Mucosa of stomach (tissue), 1 donor: ENCODE measurements around the gene C2CD5.
"Not testable (repeated sequence)": the region's sequence is repeated elsewhere in the genome, so short reads cannot be mapped to it uniquely, and the experiment has no call there.

ENCODE experiments used
- H3K27me3 ChIP-seq: one replicate; pipeline ENCODE4 v1.7.0; 2013; ENCODE audit warnings: mild to moderate bottlenecking, low read length; ENCODE audit not compliant: control insufficient read depth, insufficient read depth
- H3K36me3 ChIP-seq: one replicate; pipeline ENCODE4 v1.7.0; 2013; ENCODE audit warnings: low read length; ENCODE audit not compliant: control insufficient read depth, insufficient read depth
- H3K4me1 ChIP-seq: one replicate; pipeline ENCODE4 v1.7.0; 2013; ENCODE audit warnings: mild to moderate bottlenecking, low read length; ENCODE audit not compliant: control insufficient read depth, insufficient read depth
- H3K4me3 ChIP-seq: one replicate; pipeline ENCODE4 v1.7.0; 2013; ENCODE audit warnings: low read length
- H3K9ac ChIP-seq: one replicate; pipeline ENCODE4 v1.7.0; 2013; ENCODE audit warnings: mild to moderate bottlenecking, low read length, moderate library complexity
- H3K9me3 ChIP-seq: one replicate; pipeline ENCODE4 v1.7.0; 2013; ENCODE audit warnings: mild to moderate bottlenecking, low read length, moderate library complexity; ENCODE audit not compliant: control insufficient read depth
- donor health status: Pancreatic carcinoma.

Gene C2CD5

GRCh38 chr12:22474970-22475720 lies 69.2 kb downstream of the C2CD5 start:
- Histone ChIP-seq H3K9me3 (no peaks in the 10 kb centered on the region), H3K9ac (no peak overlapping the region), H3K36me3 (peaks cover 3% of the 10 kb centered on the region), H3K4me3 (no peak overlapping the region), H3K4me1 (no peaks in the 10 kb centered on the region), H3K27me3 (no peaks in the 10 kb centered on the region)

GRCh38 chr12:22473212-22473611 lies 71.1 kb downstream of the C2CD5 start:
- Histone ChIP-seq H3K27me3 (no peaks in the 10 kb centered on the region), H3K9ac (no peak overlapping the region), H3K4me1 (no peaks in the 10 kb centered on the region), H3K4me3 (no peak overlapping the region), H3K9me3 (no peaks in the 10 kb centered on the region), H3K36me3 (peaks cover 3% of the 10 kb centered on the region)

- H3K36me3 ChIP-seq, result peaks cover 3% of the 10 kb centered on the region
- H3K9ac ChIP-seq, result no peak overlapping the region
- no peaks in the 10 kb centered on the region for H3K9me3 ChIP-seq
- H3K4me3 ChIP-seq, result no peak overlapping the region
- no peaks in the 10 kb centered on the region for H3K27me3 ChIP-seq
- H3K4me1 ChIP-seq, result no peaks in the 10 kb centered on the region
Observed at GRCh38 chr12:22467190-22467589, 77.2 kb downstream of the C2CD5 start.

- H3K4me1 ChIP-seq, result no peaks in the 10 kb centered on the region
- H3K36me3 ChIP-seq, result no peaks in the 10 kb centered on the region
- no peak overlapping the region for H3K9ac ChIP-seq
- H3K9me3 ChIP-seq, result no peaks in the 10 kb centered on the region
- H3K4me3 ChIP-seq, result no peak overlapping the region
- no peaks in the 10 kb centered on the region for H3K27me3 ChIP-seq
Observed at GRCh38 chr12:22463306-22463705, 81.0 kb downstream of the C2CD5 start.

- Histone ChIP-seq H3K4me3 (no peak overlapping the region), H3K4me1 (no peaks in the 10 kb centered on the region), H3K36me3 (no peaks in the 10 kb centered on the region), H3K9me3 (no peaks in the 10 kb centered on the region), H3K27me3 (no peaks in the 10 kb centered on the region), H3K9ac (no peak overlapping the region)
Observed at GRCh38 chr12:22461786-22462185, 82.6 kb downstream of the C2CD5 start.

- no peak overlapping the region for H3K9ac ChIP-seq
Observed at GRCh38 chr12:22459838-22460490, 84.4 kb downstream of the C2CD5 start.

GRCh38 chr12:22458298-22458937 lies 85.9 kb downstream of the C2CD5 start:
- no peak overlapping the region for H3K4me3 ChIP-seq
- no peaks in the 10 kb centered on the region for H3K36me3 ChIP-seq
- H3K9me3 ChIP-seq, result no peaks in the 10 kb centered on the region
- H3K9ac ChIP-seq, result no peak overlapping the region
- H3K27me3 ChIP-seq, result no peaks in the 10 kb centered on the region
- H3K4me1 ChIP-seq, result no peaks in the 10 kb centered on the region

More at GRCh38 chr12:22459838-22460490, 84.4 kb downstream of the C2CD5 start:
- Histone ChIP-seq H3K36me3 (no peaks in the 10 kb centered on the region), H3K4me3 (no peak overlapping the region), H3K27me3 (no peaks in the 10 kb centered on the region), H3K4me1 (no peaks in the 10 kb centered on the region), H3K9me3 (no peaks in the 10 kb centered on the region)

- Histone ChIP-seq H3K4me1 (no peaks in the 10 kb centered on the region), H3K4me3 (no peak overlapping the region), H3K9me3 (no peaks in the 10 kb centered on the region), H3K36me3 (no peaks in the 10 kb centered on the region), H3K27me3 (no peaks in the 10 kb centered on the region), H3K9ac (no peak overlapping the region)
Observed at GRCh38 chr12:22457085-22457484, 87.3 kb downstream of the C2CD5 start.

GRCh38 chr12:22453511-22453910 lies 90.8 kb downstream of the C2CD5 start:
- Histone ChIP-seq H3K36me3 (no peaks in the 10 kb centered on the region), H3K4me3 (no peak overlapping the region), H3K9me3 (no peaks in the 10 kb centered on the region), H3K4me1 (no peaks in the 10 kb centered on the region), H3K27me3 (no peaks in the 10 kb centered on the region), H3K9ac (no peak overlapping the region)

- Histone ChIP-seq H3K36me3 (no peaks in the 10 kb centered on the region), H3K9me3 (no peaks in the 10 kb centered on the region)
Observed at GRCh38 chr12:22447223-22447622, 97.1 kb downstream of the C2CD5 start.

GRCh38 chr12:22444317-22444665 lies 100.1 kb downstream of the C2CD5 start:
- H3K27me3 ChIP-seq, H3K4me3 ChIP-seq, H3K9ac ChIP-seq, H3K4me1 ChIP-seq, H3K36me3 ChIP-seq, H3K9me3 ChIP-seq: not testable (repeated sequence)

More at GRCh38 chr12:22447223-22447622, 97.1 kb downstream of the C2CD5 start:
- Histone ChIP-seq H3K4me3 (no peak overlapping the region), H3K4me1 (no peaks in the 10 kb centered on the region), H3K27me3 (no peaks in the 10 kb centered on the region), H3K9ac (no peak overlapping the region)
